Endothelial cell of hepatic sinusoid (primary cell): ENCODE measurements around the gene PITPNM3.

Experiments used
- in situ Hi-C: cut with HindIII; loops from 2 replicates; pipeline ENCODE4 v1.10.0; 2017; ENCODE audit warnings: low sequenced_read_pairs

The PITPNM3 gene

DNA sequence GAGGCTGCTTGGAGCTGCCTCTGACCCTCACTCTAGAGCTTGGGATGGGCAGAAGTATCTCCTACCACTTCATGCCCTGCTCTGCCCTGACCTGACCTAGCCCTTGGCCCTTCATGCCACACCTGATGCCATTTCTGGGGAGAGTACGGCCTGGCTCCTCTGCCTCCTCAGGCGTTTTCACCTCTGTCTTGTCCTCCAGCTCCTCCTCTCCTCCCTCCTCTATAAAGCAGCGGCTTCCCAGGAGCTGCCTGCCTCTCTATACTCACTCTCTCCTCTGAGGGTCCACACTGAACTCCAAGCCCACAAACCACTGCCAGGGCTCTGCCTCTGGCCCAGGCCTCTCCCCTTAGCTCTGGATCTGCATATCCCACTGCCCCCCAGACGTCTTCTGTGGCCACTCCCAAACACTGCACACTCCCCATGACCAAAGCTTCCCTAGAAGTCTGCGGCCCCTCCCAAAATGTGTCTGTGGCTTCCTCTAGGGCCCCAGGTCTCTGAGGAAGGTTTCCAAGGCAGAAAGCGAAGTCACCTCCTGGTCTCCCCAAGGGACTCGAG, 52.6 kb downstream of the PITPNM3 start:
- in situ Hi-C loops, result no loop called here

DNA sequence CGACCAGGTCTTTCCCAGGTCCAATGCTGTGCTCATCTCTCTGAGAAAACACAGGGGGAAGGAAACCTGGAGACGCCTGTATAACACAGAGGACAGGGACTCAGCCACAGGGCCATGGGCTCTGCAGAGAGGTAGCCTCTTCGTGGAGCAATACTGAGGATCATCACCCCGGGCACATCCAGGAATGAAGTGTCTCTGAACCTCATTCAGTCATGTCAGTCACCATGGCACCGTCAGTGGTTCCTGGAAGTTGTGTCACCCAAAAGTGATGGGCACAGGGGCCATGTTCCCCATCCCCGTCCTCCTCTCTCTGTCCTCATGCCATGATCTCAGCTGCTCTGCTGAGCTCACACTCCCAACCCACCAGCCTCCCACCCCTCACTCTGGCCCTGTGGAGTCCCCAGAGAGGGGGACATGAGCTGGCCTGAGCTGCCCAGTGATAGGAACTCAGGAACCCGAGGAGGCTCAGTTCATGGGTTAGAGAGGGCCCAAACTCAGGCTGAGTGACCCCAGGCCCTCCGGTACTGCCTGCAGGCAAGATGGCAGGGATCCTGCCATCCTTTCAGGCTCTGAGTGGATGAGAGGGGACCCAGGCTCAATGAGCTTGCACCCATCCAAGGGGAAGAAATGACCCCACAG, 53.4 kb downstream of the PITPNM3 start:
- in situ Hi-C loops, result no loop called here

DNA sequence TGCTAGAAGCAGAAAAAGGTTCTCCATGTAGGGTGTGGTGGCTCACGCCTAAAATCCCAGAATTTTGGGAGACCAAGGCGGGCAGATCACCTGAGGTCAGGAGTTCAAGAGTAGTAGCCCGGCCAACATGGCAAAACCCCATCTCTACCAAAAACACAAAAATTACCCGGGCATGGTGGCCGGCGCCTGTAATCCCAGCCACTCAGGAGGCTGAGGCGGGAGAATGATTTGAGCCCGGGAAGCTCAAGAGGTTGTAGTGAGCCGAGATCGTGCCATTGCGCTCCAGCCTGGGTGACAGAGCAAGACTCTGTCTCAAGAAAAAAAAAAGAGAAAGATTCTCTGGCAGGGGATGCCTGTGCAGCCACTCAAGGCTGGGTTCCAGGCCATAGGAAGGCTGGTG, 54.2 kb downstream of the PITPNM3 start:
- in situ Hi-C loops, result no loop called here

DNA sequence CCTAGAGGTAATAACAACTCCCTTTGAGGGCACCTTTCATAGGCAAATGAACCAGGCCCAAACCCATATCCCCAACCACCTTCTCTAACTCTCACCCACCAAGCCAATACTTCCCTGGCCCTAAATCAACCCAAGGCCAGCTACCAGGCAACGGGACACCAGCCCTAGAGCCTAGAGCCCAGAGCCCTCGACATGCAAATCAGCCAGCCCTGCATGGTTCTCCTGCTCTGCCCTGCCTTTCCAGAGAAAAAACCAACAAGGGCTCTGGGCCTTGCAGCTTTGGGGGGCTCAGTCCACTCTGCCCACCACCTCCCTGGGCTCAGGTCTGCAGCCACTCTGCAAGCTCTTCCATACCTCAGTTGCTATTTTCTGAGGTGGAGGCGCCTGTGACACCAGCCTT, 55.0 kb downstream of the PITPNM3 start:
- in situ Hi-C loops, result no loop called here

DNA sequence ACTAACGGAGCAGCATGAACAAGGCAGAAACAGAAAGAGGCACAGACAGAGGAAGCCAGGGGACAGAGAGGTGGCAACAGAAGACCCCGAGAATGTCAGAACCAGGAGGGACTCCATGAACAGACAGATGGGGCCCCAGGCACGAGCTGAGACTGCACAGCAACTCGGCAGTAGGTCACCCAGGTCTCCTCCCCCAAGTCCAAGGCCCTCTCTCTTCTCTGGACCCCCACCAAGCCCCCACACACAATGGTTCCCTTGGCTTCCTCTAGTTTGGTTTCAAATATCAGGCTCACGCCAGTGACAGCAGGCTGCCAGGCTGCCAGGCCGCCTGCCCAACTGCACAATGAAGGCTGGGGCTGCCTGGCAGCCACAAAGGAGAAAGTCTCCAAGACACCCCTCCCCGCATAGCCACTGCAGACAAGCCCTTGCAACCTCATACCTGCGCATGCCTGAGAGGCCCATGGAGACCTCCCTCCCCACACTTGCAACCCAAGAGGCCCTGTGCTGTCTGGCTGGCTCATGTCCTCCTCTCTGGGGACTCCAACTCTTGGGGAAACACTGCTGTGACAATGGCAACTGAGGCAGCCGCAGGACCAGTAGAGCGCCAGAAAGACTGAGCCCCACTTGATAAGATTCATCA, 57.3 kb downstream of the PITPNM3 start:
- in situ Hi-C loops, result no loop called here

DNA sequence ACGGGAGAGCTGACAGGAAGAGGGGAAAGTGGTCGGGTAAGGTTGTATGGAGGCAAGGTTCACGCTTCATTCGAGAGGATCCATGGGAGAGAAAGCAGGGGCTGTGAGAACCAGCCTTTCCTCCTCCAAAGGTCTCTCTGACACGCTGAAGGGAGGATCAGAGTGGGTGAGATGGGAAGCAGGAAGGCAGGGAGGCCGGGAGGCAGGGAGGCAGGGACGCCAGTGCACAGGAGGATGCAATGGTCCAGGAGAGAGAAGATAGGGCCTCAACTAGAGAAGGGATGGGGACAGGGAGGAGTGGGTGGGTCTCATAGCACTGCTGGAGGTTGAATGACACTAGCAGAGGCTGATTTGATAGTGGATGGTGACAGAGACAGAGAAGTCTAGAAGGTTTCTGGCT, 58.0 kb downstream of the PITPNM3 start:
- in situ Hi-C loops, result no loop called here

DNA sequence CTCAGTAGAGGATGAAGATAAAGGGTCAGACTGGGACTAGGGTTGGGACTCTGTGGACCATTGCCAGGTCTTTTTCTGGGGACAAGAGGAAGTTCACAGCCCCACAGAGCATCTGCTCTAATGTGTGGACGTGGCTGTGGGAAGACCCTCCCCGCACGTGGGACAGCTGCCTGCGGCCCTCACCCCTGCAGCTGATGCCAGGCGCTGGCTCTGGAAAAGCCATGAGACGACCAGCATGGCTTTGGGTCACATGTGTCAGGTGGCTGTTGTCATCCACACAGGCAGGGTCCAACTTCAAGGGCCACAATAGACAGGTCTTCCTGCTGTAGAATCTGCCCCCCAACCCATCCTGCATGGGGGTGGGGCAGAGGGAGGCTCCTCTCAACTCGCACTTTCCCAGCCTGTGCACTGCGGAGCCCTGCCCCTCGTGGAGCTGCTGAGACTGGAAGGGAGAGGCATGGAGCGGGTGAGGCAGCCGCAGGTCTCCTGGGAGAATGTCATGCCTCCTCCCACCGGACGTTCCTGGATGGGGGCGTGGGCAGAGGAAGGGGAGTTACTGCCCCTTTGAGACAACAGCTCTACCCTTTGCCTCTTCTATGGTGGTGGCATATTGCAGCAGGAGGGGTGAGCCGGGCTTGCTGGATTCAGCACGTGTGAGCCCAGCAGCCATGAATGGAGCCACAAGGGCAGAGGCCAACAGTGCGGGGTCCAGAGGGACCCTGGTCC, 58.7 kb downstream of the PITPNM3 start:
- in situ Hi-C loops, result no loop called here

DNA sequence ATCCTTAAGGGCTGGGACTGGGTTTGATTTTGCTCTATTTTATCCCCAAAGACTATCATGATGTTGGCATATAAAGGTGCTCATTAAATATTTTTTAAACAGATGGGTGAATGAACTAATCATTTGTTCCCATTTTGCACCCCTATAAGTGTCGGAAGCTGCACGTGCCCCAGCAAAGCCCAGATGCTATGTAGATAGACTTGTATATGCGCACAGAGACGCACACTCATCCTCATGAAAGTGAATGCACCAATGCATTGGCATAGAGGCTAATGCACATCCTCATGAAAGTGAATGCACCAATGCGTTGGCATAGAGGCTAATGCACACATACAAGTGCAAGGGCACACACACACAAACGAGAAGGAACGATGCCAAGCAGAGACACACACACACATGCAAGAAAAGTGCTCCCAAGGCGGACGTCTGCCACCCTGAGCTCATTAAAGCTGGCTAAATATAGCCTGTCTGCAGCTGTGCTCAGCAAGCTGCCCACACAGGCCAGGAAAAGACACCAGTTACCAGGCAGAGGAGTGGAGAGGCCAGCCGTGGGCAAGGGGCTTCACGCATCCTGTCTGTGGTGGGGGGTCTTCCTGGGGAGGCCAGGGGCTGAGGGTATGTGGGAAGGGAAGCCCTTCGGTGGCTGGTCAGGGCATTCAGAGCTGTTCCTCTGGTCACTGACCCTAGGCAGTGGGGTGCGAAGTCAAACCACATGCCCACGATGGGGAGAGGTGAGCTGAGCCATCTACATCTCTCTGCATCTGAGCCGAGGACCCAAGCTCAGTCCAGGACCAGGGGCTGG, 59.5 kb downstream of the PITPNM3 start:
- in situ Hi-C loops, result no loop called here

DNA sequence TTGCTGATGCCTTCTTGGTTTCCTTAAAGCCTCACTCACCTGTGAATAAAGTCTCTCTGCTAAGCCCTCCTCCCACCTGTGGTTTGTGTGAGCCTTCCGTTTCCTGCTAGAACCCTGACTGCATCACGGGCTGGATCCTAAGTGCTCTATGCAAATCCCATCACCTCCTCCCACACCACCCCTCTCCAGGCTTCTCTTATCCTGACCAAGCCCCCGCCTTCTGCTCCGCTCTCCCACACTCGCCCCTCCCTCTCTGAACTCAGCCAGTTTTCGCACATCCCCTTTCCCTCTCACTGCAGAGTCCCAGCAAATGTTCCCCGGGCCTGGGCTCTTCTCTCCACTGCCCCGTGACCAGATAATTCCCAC, 60.3 kb downstream of the PITPNM3 start:
- in situ Hi-C loops, result no loop called here

DNA sequence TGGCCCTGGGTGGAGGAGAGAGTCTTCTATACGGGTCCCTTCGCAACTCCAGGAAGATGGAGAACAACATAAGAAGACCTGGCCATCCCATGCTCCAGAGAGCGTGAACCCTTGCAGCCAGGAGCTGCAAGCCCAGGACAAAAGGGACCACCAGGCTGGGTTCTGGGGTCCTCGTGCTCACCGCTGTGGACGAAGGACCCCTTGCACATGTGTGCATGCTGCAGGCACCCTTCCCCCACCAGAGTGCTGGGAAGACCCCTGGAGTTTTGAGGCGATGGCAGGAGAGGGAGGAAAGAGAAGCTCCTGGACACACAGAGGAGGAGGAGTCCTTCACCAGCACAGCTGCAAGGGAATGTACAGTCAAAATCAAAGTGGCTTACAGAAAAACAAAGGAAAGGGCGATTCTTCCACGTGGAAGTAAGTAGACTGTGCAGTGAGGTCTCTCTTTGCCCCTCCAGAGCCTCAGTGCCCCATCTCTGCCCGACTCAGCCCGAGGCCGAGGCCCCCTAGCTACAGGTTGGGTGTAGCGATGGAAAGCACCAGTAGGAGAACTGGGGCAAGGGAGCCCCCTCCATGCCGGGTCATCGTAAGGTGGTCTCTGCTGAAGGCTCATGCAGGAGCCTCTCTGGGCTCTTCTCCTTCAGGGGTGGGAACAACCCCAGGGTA, 60.8 kb downstream of the PITPNM3 start:
- in situ Hi-C loops, result no loop called here

DNA sequence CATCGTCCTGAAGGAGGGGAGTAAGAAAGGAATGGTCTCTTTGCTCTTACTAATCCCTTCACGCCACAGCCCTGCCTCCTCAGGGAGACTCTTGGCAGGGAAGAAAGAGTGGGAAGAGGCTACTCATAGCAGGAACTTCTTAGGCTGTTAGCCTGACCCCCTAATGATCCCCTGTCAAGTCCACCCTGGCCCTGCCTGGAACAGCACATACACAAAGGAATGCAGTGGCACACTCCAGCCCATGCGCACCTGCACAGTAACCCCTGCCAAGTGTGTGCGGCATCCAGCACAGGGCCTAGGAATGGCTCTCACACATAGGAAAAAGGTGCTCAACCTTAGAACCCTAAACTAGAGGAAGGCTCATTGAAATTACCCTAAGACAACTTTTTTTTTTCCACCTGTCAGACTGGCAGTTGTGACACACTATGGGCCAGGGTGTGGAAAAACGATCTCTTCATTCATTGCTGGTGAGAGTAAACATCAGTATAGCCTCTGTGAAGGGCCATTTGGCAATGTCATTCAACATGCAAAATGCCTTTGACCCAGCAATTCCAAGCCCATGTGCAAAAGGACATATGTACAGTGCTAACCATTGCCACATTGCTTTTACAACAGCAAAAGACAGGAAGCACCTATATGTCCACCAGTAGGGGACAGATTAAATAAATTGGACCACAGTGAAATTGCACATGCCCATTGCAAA, 62.0 kb downstream of the PITPNM3 start:
- in situ Hi-C loops, result no loop called here

DNA sequence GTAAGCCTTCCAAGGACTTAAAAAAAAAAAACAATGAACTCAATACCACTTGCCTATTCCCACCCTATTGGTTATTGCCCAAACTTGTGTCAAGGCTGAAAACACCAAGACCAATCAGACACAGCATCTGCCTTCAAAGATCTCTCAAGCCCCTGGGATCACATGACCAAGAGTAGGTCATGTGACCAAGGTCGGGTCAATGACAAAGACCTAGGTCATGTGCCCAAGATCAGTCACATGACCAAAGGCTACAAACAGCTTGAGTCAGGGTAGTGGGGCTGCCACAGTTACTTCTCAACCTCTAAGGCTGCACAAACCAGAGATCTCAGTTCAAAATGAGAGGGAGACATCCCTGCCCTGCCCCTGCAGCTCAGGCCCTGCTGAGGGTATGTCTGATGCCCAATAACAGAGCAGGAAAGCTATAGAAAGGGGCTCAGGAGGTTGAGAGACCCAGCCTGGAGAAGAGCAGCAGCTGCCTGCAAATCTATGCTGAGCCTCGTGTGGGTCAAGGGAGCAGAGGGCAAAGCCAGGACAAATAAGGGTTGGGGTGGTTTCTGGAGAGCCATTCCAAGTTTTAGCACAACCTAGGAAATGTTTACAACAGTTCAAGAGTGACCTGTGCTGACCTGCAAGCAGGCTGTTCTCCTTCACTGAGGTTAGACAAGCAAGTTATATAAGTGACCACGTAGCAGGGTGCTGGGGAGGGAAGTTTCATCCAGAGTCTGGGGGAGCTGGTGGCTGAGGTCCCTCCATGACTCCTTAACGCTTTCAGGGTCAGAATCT, 63.3 kb downstream of the PITPNM3 start:
- in situ Hi-C loops, result no loop called here

DNA sequence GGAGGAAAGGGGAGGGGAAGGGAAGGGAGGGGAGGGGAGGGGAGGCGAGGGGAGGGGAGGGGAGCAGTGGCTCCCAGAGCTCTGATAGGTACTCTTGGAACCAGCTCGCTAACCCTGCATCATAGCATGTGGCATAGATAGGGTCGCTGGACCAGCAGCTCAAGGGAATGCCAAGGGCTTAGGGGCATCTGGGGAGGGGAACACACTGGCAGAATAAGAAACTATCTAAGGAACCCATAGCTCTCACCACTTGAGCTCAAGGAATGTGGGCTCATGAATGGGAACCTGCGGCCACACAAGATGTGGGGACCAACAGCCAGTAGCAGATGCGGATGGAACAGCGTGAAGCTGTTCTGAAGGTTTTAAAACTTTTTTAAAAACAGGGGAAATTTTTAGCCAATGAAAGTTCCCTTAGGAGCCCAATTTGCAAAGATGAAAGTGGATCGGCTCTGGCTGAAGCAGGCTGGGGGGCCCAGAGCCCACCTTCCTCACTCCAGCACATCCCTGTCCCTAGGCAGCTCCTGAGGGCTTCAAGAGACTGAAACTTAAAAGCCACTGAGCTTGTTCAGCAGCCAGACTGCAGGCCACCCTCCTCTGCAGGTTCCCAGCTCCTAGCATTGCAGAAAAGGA, 65.2 kb downstream of the PITPNM3 start:
- in situ Hi-C loops, result no loop called here

DNA sequence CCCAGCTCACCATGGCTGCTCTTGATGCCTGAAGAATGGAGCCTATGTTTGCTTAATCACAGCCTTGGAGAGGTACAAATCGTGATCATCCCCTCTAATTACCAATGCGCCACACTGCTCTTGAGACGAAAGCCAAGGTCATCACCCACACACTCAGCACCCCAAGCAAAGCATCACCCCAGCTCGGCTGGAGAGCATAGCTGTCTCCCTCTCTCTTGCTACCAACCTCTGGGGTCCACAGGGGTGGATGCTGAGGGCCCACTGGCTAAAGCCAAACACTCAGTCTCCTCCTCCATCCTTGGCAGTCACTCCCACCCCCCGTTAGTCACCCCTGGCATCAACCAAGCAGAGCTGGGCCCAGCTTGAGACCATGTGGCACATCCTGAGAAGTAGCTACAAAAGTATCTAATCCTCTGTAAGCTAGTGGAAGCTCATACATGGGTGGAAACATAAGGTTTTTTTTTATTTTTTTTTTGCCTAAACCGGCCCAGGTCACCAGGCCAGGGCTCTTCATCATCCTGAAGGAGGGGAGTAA, 67.3 kb downstream of the PITPNM3 start:
- in situ Hi-C loops, result no loop called here

DNA sequence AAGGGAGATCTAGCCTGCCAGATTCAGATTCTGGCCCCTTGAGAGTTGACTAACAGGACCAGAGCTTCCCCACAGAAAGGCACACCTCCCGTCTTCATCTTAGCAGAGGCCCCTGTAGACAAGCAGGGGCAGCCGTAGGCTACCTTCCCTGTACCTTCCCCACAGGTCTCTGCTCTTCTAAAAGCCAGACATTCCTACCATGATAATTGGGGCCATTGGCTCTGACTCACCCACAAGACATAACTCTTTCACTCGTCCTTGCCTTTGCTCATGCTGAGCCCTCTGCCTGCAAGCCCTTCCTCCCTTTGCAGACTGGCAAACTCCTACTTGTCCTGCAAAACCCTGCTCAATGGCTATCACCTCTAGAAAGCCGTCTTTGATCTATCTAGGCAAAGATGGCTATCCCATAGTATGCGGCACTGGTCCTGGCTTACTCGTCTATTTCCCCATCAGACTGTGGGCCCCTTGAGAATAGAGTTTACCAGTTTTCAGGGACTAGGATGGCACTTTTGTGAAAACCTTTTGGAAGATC, 68.3 kb downstream of the PITPNM3 start:
- in situ Hi-C loops, result no loop called here

DNA sequence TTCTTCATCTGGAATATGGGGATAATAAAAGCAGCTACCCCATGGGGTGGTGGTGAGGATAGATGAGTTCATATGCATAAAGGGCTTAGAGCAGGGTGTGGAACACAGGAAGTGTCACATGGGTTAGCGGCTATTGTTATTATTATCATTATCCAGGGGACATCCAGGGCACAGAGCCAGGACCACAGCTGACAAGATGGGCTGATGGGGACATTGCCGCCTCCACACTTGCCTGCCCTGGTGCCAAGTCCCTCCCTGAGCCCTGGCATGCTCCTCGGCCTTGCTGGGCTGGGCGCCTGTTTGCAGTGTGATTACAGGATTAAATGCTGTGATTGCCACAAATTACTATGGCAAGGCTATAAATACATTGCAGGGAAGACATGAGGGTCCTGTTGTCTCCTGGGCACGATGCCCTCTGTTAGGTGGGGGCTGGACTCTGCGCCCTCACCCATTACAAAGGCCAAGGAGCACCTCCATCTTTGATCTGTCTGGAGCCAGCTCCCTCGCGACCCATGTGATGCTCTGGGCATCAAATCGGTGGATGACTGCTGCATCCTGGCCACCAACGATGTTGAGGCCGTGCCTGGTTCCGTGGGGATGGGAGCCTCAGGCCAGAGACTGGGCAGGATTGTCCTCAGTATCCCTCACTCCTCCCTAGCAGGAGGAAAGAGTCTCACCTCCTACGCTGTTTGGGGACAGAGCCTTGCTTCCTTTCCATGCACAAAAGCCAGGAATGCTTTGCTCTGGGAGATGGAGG, 68.9 kb downstream of the PITPNM3 start:
- in situ Hi-C loops, result no loop called here

DNA sequence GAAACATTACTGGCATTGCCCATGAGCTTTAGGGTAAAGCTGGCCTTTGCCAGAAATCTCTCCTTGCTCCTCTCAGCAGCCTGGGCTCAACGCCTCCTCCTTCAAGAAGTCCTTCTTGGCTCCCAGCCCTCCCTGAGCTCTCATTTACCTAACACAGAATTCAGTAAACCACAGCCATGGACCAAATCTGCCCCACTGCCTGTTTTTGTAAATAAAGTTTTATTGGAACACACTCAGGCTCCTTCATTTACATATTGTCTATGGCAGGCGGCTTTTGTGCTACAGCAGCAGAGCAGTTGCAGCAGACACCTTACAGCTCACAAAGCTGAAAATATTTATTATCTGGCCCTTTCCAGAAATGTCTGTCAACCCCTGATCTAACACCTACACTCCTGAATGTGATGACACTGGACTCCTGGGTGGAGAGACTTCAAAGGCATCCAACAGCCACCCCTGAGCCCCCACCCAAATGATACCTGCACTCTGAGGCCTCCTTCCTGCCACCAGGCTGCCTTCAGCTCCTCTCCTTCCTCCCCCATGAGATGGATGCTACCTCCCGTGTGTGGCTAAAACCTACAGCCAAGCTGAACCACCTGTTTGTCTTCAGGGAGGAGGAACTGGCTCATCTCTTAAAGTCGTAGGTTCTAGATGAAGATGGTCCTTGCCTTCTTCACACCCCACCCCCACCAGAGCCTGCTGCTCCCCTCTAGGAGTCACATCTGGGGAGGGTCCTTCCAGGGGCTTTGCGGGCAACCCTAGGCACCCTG, 70.5 kb downstream of the PITPNM3 start:
- in situ Hi-C loops, result no loop called here
